NK-92 (cell line): Measurements from ENCODE around the gene PLD1.

Experiments
- DNase-seq: peaks from one replicate; lab custom pipeline; 2025; ENCODE audit not compliant: unreplicated experiment; lab: John Stamatoyannopoulos, UW

PLD1 gene

DNA sequence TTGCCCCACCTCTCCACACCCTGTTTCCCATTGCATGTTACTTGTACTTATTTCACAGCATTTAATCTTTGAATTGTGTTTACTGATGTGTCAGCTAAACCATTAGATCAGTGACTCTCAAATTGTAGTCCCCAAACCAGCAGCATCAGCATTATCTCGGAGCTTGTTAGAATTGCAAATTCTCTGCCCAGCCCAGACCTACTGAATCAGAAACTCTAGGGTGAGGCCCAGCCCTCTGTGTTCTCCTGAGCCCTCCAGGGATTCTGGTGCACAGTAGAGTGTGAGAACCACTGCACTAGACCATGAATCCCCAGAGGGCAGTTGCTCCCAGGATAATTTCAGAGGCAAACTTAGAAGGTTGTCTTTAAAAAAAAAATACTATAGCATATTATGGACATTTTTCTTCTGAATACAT is 13.0 kb downstream of the PLD1 start:
- no peak for DNase-seq

DNA sequence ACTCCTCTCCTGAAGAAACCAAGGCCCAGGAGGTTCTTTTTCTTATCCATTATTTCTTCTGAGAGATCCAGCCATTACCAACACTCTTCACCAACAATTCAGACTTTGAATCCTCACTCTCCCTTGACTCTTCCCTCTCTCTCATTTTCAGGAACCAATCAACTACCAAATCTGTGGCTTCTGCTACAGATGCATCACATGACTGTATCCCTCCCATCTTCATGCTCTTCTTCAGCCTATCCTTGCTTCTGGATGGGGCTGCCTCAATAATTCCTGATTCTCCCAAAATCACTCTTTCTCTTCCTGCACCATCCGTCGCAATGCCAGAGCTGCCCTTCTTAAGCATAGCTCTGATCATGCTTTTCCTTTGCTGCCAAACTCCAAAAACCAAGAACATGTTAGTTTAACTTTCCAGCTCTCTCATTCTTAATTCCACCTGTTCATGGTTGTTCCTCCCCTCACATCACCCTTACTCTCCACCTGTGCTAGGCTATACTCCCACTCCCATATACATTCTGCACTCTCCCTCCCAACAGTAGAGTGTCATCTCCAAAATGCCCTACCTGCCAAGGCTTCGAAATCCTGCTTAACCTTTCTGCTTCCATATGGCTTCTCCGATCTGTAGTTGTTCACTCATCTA is 13.5 kb downstream of the PLD1 start:
- no peak for DNase-seq

DNA sequence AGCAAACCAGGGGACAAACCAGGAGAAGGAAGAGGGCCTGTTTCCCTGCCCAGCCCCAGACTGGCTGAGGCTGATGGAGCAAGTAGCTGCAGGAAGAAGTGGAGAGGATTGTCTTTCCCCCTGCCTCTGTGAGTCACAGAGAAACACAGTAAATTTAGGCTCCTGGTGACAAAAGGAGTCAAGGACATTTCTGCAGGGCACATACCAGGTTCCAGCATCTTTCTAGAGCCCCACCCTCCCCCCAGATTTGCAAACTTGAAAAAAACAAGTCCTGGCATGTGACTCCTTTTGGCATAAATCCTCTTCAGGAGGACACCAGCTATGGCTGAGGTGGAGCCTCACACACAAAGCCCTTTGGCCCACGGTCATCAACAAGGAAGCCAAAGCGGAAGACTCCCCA is 17.8 kb downstream of the PLD1 start:
- no peak for DNase-seq

DNA sequence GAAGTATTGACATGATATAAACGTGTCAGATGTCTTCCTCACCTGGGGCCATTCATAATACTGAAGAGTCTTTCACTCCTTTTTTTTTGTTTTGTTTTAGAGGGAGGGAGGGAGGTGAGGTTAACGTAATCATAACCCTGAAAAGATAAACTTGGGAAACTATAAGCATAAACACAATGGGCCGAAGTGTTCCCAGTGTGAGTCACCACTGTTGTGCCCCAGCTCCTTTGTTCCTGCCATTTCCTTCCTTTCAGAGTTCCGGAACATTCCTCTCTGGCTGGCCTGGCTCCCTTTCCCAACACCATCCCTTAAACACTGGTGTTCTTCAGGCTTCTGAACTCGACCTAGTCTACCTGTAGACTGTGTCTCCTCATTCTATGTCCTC is 18.6 kb downstream of the PLD1 start:
- no peak for DNase-seq

DNA sequence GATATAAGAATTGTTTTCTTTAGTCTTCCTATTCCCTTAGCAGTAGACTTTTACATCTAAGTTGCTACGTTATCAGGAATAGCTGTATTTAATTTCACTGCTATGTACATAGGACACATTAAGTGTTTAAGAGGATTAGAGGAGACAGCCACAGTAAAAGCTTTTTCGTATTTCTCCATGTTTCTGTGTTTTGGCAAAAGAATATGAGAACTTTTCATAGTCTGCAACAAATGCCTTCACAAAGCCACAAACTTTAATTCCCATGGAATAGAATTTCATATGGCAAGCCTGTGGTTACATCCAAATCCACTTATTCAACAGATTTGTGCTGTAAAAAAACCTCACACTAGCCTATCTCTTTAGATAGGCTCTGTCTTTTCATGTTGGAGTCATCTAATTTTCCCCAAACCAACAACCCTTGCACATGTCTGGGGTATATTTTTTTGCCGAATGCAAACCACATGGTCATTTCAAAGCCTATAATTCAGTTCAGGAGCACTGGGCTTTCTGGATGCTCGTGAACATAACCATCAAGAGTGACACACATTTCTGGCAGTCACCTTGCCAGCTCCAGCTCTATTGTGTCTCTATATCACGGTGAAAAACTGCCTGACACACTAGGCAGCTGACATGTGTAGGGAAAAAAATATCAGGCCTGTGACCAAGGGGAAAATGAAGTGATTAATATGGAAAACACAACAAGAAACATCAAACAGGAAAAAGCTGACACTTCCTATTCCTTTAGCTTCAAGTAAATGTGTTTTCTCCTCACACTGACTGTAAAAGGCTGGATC is 19.2 kb downstream of the PLD1 start:
- DNase-seq: no peak

DNA sequence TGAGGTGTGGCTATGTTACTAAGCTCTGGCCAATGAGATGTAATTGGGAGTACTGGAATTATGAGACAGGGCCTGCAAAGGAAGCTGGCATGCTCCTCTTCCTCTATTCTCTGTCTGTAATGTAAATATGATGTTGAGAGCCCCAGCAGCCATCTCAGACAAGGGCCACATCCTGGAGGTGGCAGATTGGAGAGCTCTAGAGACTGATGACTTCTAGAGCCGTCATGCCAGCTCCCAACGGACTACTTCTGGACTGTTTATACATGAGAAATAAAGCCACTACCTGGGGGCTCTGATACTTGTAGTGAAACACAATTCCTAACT is 19.7 kb downstream of the PLD1 start:
- no peak for DNase-seq

DNA sequence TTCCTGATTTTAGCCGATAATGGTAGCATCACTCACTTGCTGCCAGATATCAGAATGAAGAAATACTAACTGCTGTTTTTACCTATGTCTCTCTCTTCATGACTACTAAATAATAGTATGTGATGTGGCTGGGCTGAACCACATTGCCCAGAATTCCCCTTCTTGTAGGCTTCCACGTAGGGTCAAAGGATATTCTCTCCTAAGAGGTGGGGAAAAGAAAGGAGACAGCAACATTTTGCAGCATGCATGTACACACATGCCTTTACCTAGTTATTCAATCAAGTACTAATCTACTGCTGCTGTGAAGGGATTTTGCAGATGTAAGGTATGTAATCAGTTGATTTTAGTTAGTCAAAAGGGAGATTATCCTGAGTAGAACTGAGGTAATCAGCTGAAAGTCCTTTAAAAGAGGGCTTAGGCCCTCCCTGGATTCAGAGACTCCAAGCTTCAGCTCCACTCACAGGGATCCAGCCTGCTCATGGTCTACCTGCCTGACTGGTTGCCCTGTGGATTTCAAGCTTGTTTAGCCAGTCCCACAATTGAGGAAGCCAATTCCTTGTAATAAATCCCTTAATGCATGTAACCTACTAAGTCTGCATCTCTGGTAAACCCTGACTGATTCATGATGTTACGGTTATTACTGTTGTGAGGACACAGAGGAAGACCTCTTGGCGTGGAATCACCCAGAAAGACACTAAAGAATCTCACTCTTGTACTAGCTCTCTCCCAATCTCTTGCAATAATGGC is 20.4 kb downstream of the PLD1 start:
- no peak for DNase-seq

DNA sequence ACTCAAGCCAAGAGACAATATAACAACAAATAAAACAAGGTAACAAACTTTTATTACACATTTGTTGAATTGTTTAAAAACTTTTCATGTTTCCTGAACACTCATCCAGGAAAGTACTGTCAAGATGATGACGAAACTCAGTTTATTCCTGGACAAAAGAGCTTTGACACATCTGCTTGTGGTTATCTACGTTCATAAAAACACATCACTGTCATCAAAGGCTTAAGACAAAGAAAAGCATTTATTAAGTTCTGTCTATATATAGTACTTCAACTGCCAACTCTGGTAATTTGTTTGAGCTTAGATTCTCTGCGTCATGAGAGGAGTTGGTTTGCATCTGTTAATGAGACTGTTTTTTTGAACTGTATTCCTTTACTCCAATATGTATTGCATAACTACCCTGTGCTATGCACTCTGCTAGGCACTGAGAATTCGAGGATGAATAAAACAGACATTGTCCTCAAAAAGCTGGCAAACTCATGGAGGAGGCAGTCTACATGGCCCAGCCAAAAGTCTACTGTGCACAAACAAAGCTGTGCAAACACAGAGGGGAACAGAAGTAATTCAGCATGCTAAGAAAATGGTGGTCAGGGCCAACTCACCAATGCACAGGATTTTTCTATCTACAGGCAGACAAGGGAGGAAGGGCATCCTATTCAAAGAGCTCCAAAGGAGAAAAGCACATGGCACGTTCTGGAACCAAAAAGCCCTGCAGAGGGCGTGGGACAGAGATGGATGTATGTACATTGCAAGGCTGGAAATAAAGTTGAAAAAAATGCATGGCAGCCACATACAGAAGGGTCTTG is 21.5 kb downstream of the PLD1 start:
- no peak for DNase-seq

DNA sequence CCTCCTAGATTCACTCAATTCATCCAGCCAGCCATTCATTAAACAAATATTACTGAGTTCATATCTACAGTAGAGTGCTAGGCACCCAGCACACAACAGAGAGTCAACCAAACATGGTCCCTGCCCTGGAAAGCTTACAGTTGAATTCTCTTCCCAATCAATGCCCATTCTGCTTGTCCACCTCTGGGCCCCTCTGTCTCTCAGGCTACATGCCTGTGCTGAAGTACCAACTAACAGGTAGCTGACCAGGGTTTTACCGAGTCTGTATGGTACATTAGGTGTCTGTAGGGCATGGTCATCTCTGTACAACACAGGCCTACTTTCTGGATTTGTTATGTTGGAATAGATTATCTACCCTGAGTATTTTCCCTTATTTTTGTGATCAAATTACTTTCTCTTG is 23.3 kb downstream of the PLD1 start:
- no peak for DNase-seq

DNA sequence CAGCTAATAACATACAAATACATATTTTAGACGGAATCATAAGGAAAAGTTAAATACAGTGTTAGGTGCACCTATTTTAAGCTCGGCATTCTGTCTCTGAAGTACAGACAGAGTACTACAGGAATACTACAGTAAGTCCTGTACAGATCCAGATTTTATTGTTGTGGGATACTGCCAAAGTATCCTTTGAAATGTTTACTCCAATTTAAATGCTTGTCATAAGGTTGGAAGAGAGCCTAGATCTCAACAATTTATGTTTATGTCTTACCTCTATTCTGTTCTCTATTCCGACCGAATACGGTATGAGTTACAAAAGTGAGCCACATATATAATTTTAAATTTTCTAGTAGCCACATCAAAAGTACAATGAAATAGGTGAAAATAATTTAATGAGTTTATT is 25.3 kb downstream of the PLD1 start:
- no peak for DNase-seq

DNA sequence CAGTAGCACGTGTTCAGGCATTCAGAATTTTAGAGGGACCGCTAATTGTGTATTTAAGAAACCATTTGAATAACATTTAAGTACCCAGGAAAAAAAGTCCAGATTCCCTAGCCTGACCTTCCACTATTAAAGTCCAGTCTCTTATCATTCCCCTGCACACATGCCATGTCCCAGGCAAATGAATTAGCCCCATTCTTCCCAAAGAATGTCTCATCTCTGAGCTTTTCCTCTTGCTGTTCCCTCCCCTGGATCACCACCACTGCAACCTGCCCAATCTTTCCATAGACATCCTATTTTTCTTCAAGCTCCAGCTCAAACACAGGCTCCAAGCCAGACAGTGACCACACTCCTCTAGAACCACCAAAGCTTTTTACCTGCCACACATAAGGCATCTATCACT is 25.9 kb downstream of the PLD1 start:
- DNase-seq: no peak

DNA sequence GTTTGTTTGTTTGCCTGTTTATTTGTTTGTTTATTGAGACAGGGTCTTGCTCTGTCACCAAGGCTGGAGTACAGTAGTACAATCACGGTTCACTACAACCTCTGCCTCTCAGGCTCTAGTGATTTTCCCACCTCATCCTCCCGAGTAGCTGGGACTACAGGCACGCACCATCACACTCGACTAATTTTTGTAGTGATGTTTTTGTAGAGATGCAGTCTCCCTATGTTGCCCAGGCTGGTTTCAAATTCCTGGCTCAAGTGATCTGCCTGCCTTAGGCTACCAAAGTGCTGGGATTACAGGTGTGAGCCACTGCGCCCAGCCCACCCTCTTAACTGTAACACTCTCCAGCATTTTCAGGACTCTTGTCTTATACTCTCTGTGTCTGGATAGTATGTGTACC is 26.7 kb downstream of the PLD1 start:
- no peak for DNase-seq

DNA sequence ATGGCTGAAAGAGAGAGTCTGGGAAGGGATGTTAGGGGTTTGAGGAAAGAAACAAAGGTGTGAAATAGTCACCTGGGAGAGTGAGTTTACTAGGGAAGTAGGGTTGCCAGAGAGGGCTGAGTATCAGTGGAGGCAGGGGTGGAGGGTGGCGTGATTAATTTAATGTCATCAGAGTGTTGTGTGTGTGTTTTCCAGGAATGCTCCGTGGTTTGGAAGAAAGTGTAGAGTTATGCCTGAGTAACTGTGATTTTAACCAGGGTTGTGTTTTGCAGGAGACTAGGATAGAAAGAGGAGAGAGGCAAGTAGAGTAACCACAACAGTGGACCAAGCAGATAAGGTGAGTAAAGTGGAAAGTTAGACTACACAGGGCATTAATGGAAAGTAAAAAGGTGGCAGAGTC is 27.2 kb downstream of the PLD1 start:
- DNase-seq: no peak

DNA sequence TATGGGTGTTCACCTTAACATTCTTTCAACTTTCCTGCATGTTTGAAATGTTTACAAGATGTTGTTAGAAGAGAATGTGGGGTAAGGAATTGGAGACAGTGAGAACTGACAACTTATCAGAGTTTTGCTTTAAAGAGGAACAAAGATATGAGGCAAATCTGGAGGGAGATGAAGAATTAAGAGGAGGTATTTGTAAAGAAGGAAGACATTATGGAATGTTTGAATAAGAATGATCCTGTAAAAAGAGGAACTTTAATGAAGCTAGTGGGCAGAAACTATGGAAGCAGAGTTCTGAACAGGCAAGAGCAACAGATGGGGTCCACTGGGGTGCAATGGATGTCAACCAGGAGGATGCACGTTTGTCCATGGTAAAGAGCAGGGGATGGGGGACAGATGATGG is 27.7 kb downstream of the PLD1 start:
- no peak for DNase-seq

DNA sequence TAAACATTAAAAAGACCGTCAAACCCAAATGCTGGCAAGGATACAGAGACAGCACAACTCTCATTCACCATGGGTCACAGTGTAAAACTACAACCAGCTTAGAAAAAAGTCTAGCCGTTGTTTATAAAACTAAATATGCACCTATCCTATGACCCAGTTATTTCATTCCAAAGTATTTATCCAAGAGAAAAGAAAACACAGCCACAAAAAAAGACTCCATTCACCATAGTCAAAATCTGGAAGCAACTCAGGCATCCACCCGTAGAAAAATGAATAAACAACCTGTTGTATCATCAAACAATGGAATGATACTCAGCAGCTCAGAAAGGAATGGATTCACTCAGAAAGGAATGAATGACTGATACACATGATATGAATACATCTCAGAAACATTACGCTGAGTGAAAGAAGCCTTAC is 28.6 kb downstream of the PLD1 start:
- no peak for DNase-seq

DNA sequence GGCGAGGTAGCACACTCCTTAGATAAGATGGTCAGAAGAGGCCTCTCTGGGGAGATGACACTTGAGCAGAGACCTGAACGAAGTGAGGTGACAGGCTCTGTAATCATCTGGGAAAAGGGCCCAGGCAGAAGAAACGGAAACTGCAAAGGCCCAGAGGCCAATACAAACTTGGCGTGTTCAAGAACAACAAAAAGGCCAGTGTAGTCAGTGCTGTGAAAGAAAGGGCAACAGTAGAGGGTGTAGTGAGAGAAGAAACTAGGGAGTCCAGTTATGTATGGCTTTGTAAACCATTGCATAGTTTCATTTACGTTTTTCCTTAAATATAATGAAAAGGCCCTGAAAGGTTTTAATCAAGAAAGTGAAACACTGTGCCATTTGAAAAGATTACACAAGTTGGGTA is 31.8 kb downstream of the PLD1 start:
- DNase-seq: no peak

DNA sequence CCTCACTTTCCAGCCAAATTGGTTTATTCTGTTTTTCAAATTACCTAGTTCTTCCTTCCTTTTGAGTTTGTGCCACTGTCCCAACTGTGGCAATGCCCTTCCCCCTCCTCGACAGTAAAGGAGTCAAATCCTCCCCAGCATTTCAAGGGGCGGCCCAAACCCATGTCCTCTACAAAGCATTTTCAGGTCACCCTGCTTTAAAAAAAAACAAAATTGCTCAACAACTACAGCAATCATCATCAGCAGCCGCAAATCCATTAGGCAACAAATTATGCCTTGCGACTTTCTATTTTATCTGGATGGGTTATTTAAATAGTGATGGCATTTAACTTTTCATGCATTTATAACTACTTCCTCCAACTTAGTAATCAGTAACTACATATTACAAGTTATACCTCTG is 32.7 kb downstream of the PLD1 start:
- no peak for DNase-seq

DNA sequence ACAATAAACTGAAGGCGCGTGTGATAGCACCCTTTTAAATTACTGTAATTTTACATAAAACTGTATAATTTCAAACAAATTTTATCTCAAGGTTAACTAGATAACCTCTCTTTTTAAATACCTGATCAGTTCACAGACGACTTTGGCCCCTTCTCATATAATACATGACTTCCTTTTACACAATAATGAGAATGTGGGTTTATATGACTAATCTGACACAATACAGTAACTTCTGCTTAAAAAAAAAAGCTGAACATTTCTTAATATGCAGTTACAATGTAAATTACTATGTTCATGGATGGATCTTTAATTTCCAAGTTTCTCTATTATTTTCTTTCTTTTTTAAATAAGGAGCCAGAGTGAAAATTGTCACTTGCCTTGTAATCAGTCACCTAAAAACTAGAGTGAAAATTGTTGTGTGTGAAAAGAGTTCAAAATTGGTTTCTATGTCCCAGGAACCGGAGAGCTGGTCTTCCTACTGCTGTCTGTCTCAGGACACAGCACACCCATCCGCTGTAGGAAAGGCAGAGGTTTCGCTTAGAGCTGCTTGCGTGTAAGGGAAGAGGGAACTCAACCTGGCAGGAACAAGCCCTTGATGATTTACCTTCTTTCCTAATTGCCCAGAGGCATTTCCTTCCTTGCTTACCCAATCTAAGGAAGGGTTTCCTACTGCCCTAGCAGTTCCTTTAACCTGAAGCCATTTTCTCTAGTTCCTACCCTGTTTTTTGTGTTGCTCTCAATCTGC is 33.3 kb downstream of the PLD1 start:
- no peak for DNase-seq

DNA sequence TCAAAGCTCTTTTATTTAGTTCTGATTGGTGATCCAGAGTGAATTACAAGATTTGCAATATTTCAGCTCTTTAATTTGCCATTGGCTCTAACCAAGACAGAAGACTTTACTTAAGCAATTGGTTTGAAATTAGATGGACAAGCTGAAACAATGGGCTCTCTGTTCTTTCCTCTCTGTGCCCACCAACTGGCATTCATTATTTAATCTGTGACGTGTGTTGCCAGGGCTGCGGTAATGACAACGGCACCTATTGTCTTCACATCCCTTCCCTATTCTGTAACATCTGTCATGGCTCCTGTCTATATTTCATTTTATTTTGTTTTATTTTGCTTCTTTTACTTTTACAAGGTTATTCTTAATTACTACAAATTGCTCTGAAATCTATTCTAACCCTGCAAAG is 33.9 kb downstream of the PLD1 start:
- DNase-seq: no peak

DNA sequence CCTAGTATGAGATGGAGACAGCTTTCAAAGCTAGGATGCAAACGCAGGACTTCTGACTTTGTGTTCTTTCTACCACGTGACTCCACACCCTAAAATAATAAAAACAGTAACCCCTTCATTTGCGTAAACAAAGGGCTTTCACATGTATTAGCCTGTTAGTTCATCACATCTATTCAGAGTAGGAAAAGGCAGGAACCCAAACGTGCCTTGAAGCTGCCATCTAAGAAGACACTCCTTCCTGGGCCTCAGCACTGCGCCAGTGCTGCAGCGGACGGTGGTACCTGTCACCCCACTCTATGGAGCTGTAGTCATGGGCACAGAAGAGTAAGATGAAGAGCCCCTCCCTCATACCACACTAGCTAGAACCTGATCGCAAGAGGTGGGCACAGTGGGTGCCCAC is 34.3 kb downstream of the PLD1 start:
- DNase-seq: no peak

DNA sequence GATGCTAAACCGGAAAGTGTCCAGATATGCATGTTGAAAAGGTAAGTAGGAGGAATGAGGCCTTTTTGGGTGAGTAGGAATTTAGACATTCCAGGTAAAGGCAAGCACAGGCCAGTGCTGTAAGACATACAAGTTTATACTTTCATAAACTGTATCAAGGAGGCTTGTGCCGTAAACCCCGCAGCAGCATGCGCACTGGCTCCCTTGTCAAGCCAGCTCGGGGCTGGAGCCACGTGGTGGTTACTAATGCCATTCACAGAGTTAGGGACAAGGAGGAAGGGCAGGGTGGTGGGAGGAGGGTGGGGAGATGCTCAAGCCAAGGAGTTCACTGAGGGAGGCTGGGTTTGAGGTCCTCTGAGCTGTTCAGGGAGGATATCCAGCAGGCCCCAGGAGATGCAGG is 35.8 kb downstream of the PLD1 start:
- no peak for DNase-seq
